OCI-LY1 (cell line): ENCODE data around the gene IL20RA.

Experiments
- EZH2 ChIP-seq: fragments of 200-600 bp; sonication (generic), shearing (Covaris generic); IDR thresholded peaks from 2 replicates; pipeline ENCODE4 v1.8.0; 2017; ENCODE audit warnings: borderline replicate concordance, mixed run types, mild to moderate bottlenecking, antibody characterized with exemption, low read length, moderate library complexity, mixed read lengths
- TF ChIP-seq, protein P1 (sequence below): fragments of 200-600 bp; sonication (generic), shearing (Covaris generic); IDR thresholded peaks from 2 replicates; pipeline ENCODE4 v1.5.1; 2017; ENCODE audit warnings: mild to moderate bottlenecking, antibody characterized with exemption, low read length, moderate library complexity, mixed read lengths

DNA sequence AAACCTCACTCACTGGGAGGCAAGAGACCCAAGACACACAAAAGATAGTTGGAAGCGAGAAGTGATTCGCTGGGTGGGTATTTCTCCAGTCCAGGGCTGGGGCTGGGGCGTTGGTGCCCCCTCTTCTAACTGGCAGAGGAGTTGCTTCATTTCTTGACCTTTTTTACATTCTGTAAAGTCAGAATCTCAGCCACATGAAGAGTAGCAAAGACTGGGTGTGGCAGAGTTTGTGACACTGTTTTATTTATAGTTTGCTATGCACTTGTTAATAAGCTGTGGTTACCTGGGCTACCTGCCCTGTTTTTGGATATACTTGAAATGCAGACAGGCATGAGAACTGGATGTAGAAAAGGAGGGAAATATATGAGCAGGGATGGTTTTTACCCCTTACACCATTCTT is 42.3 kb downstream of the IL20RA start:
- TF ChIP-seq, protein P1, sequence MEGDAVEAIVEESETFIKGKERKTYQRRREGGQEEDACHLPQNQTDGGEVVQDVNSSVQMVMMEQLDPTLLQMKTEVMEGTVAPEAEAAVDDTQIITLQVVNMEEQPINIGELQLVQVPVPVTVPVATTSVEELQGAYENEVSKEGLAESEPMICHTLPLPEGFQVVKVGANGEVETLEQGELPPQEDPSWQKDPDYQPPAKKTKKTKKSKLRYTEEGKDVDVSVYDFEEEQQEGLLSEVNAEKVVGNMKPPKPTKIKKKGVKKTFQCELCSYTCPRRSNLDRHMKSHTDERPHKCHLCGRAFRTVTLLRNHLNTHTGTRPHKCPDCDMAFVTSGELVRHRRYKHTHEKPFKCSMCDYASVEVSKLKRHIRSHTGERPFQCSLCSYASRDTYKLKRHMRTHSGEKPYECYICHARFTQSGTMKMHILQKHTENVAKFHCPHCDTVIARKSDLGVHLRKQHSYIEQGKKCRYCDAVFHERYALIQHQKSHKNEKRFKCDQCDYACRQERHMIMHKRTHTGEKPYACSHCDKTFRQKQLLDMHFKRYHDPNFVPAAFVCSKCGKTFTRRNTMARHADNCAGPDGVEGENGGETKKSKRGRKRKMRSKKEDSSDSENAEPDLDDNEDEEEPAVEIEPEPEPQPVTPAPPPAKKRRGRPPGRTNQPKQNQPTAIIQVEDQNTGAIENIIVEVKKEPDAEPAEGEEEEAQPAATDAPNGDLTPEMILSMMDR: no peak
- TF ChIP-seq EZH2: no peak
